ENCODE measurements around the gene CBX6. TPM values are rescaled to one million over a fixed set of nuclear protein-coding genes. Genes with fewer than 3 reads are reported as not detected.

CBX6 gene
- total RNA-seq, 1 donor from 2014 or later, result 11.0 TPM

- Mint-ChIP-seq H3K4me1 (ENCODE audit: unreplicated experiment) (peaks cover 4% of the 10 kb centered on the region), H3K9me3 (ENCODE audit: unreplicated experiment) (no peaks in the 10 kb centered on the region), H3K36me3 (ENCODE audit: low read depth, unreplicated experiment) (peaks cover 5% of the 10 kb centered on the region), H3K27me3 (ENCODE audit: unreplicated experiment) (peaks cover 13% of the 10 kb centered on the region), H3K4me3 (ENCODE audit: unreplicated experiment) (peak overlapping the region; percentile 96), H3K27ac (ENCODE audit: unreplicated experiment) (peak overlapping the region; percentile 80)
- DNase-seq (ENCODE audit: low spot score), result no peak
- TF ChIP-seq, protein P1, sequence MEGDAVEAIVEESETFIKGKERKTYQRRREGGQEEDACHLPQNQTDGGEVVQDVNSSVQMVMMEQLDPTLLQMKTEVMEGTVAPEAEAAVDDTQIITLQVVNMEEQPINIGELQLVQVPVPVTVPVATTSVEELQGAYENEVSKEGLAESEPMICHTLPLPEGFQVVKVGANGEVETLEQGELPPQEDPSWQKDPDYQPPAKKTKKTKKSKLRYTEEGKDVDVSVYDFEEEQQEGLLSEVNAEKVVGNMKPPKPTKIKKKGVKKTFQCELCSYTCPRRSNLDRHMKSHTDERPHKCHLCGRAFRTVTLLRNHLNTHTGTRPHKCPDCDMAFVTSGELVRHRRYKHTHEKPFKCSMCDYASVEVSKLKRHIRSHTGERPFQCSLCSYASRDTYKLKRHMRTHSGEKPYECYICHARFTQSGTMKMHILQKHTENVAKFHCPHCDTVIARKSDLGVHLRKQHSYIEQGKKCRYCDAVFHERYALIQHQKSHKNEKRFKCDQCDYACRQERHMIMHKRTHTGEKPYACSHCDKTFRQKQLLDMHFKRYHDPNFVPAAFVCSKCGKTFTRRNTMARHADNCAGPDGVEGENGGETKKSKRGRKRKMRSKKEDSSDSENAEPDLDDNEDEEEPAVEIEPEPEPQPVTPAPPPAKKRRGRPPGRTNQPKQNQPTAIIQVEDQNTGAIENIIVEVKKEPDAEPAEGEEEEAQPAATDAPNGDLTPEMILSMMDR (IDR thresholded peaks at IDR 0.05; ENCODE audit: unreplicated experiment), result no peak
These were observed 1.7 kb upstream of the CBX6 start for GRCh38 chr22:38873469-38874411.

GRCh38 chr22:38872831-38873248 lies 824 bp upstream of the CBX6 start:
- TF ChIP-seq, protein P1 (IDR thresholded peaks at IDR 0.05; ENCODE audit: unreplicated experiment), result no peak
- peaks cover 19% of the 10 kb centered on the region for H3K27me3 Mint-ChIP-seq (ENCODE audit: unreplicated experiment)
- no peaks in the 10 kb centered on the region for H3K9me3 Mint-ChIP-seq (ENCODE audit: unreplicated experiment)
- peak overlapping the region; percentile 96 for H3K4me3 Mint-ChIP-seq (ENCODE audit: unreplicated experiment)
- H3K27ac Mint-ChIP-seq (ENCODE audit: unreplicated experiment), result peak overlapping the region; percentile 84
- peak; percentile 52 for DNase-seq (ENCODE audit: low spot score)
- H3K36me3 Mint-ChIP-seq (ENCODE audit: low read depth, unreplicated experiment), result peaks cover 5% of the 10 kb centered on the region
- H3K4me1 Mint-ChIP-seq (ENCODE audit: unreplicated experiment), result peaks cover 4% of the 10 kb centered on the region

DNA sequence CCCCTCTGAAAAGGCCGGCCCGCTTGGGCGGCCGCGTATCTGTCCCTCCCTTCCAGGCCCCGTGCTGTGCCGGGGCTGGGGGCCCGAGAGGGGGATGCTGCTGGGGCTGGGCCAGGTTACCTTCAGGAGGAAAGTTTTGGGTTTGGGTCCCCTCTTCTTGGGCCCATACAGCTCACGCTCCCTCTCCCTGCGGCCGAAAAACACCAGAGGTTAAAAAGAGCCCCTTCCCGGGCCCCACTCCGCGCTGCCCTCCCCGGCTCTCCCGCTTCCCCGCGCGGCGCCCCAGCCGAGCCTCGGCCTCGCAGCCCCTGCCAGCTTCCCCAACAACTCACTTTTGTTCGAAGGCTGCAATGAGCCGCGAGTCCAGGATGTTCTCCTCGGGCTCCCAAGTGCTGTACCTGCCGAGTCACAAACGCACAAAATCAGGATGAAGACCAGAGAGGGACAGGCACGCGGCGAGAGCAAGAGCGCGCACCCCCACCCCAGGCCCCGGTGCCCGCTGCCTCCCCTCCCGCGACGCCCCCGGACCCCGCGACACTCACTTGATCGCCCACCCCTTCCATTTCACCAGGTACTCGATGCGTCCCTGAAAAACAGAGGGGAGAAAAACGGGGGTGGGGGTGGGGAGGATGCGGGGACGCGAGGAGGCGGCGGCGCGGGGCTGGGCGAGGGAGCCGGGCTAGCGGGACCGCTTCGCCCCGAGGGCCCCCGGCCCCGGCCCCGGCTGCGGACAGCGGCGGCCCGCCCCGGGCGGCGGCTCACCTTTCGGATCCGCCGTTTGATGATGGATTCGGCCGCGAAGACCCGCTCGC lies 450 bp downstream of the CBX6 start:
- H3K27ac Mint-ChIP-seq (ENCODE audit: unreplicated experiment), result no peak overlapping the region
- peak overlapping the region; percentile 90 for H3K4me3 Mint-ChIP-seq (ENCODE audit: unreplicated experiment)
- peaks cover 5% of the 10 kb centered on the region for H3K36me3 Mint-ChIP-seq (ENCODE audit: low read depth, unreplicated experiment)
- peaks cover 4% of the 10 kb centered on the region for H3K4me1 Mint-ChIP-seq (ENCODE audit: unreplicated experiment)
- no peaks in the 10 kb centered on the region for H3K9me3 Mint-ChIP-seq (ENCODE audit: unreplicated experiment)
- TF ChIP-seq, protein P1 (IDR thresholded peaks at IDR 0.05; ENCODE audit: unreplicated experiment), result no peak
- H3K27me3 Mint-ChIP-seq (ENCODE audit: unreplicated experiment), result peaks cover 19% of the 10 kb centered on the region
- DNase-seq (ENCODE audit: low spot score), result no peak

GRCh38 chr22:38870791-38871359 lies 1.1 kb downstream of the CBX6 start:
- Mint-ChIP-seq H3K4me1 (ENCODE audit: unreplicated experiment) (peaks cover 4% of the 10 kb centered on the region), H3K4me3 (ENCODE audit: unreplicated experiment) (peak overlapping the region; percentile 67), H3K36me3 (ENCODE audit: low read depth, unreplicated experiment) (peaks cover 5% of the 10 kb centered on the region), H3K27ac (ENCODE audit: unreplicated experiment) (no peak overlapping the region), H3K27me3 (ENCODE audit: unreplicated experiment) (peaks cover 19% of the 10 kb centered on the region), H3K9me3 (ENCODE audit: unreplicated experiment) (no peaks in the 10 kb centered on the region)
- TF ChIP-seq, protein P1 (IDR thresholded peaks at IDR 0.05; ENCODE audit: unreplicated experiment), result no peak
- DNase-seq (ENCODE audit: low spot score), result no peak

All from endothelial cell (in vitro differentiated cells).